Fibroblast of upper back skin (primary cell): ENCODE measurements around the gene AFAP1.

Experiments used
- DNase-seq: peaks from one replicate; pipeline ENCODE4 v3.0.0-alpha.2; 2013

AFAP1 gene

DNA sequence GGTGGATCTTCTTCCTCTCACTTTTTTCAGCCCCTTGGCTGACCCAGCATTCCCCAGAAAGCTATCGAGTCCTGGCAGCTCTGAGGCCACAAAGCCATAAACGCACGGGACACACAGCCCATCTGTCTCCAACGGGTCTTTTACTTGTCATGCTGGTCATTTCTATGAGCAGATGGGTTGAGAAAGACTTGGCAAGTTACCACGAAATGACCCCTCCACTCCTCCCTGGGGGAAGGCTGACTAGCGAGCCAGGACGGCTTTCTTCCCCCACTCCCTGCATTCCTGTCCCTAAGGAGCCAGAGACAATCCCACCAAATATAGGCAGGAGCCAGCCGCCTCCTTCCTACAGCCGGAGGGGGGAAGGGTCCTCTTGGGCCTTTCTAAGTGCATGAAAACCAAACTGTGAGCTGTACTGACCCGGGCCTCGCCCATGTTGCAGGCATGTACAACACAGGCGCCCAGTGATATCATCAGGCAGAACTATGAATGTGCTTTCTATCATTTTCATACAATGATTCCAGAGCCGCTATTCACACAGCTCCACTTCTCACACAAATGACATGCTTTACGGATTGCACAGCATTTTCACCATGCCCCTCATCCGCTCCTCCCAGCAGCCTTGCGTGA lies 28.6 kb downstream of the AFAP1 start:
- DNase-seq = peak; percentile 98

DNA sequence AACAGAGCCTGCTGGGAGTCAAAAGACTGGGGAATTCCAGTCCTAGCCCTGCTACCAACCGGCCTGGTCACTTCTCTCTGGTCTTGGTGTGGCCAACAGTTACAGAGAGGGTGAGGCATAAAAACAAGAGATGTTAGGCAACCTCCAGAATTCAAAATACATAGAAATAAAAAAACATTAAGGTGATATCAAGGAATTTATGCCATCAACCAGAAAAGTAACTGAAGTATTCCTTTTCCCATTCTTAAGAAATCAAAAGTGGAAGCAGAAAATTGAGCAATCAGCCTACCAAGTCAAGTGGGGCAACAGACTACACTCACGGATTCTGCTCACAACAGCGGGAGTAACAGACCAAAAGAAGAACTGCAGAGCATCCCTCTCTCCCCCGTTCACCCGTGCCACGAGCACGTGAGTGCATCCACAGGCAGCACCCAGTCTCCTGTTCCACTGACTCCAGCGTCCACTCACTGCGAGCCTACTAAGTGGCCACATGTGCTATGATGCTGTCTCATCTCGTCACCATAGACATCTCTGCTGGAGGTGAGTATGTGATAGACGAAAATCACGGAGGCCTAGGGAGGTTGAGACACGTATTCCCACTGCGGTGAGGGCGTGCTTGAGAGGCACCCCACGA lies 29.3 kb downstream of the AFAP1 start:
- peak; percentile 61 for DNase-seq

DNA sequence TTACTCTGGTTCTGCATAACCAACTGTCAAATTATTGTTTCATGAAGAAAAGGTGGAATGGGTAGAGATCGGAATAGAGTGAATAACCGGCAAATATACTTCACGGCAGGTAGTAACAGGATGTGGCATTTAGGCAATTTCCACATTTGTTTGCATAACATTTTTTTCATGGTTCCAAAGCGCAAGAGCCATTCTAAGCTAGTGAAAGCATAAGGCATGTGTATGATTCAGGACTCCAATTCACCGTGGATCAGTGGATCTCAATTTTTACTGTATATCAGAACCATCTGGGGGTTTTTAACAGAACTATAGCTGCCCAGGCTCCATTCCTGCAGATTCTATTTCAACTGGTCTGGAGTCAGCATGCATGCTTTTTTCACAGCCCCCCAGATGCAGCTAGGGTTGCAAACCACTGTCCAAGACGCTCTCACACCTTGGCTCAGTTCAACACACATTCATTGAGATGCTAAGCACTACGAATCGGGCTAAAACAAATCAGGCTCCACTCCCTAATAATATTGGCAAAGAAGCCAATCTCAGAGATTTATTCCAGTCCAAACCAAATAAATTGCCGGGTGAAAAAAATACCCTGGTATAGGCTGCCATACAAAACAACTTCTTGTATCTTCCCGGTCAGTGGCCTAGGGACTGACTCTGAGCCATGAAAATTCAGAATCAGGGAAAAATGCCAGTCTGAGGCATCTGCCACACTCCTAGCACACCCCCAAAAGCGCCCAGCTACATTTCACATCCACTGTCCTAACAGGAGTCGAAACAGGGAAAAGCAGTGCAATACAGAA lies 30.0 kb downstream of the AFAP1 start:
- DNase-seq = peak; percentile 56

DNA sequence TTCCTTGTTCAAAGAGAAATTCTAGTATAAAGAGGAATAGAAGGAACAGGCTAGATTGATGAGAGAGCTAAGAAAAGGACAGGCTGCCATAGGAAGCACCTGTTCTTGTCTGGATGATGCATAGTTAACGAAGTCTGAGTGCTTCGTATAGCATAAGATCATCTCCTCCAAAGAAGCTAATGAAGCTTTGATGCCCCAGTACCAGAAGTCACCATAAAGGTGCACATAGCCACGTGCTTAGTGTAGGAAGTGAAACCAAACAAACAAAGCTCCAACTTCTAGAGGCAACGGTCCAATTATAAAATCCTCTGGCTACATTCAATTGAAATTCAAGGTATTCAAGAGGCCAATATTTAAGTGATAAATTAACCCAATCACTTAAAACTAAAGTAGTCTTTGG lies 31.0 kb downstream of the AFAP1 start:
- no peak for DNase-seq

DNA sequence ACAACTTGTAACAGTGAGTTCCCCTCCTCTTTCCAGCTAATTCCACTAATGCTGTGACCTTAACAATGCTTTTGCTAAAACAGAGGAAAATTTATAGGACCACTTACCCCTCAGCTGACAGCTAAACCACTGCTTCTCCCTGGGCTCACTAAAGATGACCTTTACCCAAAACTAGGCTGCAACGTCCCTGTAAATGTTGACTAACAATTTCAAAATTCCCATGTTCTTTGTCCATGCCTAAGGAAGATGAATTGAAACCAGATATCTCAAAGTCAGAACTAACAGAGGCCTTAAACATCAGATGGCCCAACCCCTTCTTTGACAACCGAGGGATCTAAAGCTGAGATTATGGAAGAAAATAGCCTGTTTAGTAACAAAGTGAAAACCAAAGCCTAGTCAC lies 32.5 kb downstream of the AFAP1 start:
- DNase-seq = no peak

DNA sequence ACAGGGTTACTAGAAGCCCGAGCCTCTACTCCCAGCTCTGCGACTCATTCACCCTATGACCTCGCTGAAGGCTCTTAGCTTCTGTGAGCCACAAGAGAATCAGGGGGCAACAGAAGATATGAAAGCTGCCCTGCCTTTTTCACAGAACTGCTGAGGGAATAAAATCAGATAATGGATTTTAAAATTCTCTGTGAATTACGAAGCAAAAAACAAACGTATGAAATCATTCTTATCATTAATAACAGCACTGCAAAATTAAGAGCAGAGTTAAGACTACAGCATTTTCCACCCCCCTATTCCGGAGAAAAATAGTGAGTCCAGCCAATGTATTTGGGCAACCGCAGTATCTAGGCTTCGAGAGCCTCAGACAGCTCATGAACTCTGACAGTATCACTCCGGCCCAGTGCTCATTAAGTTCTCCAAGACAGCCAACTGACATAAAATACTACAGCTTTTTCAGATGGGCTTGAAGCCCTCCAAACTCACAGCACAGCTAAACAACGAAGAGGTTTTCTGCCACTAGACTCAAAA lies 33.4 kb downstream of the AFAP1 start:
- DNase-seq = no peak

DNA sequence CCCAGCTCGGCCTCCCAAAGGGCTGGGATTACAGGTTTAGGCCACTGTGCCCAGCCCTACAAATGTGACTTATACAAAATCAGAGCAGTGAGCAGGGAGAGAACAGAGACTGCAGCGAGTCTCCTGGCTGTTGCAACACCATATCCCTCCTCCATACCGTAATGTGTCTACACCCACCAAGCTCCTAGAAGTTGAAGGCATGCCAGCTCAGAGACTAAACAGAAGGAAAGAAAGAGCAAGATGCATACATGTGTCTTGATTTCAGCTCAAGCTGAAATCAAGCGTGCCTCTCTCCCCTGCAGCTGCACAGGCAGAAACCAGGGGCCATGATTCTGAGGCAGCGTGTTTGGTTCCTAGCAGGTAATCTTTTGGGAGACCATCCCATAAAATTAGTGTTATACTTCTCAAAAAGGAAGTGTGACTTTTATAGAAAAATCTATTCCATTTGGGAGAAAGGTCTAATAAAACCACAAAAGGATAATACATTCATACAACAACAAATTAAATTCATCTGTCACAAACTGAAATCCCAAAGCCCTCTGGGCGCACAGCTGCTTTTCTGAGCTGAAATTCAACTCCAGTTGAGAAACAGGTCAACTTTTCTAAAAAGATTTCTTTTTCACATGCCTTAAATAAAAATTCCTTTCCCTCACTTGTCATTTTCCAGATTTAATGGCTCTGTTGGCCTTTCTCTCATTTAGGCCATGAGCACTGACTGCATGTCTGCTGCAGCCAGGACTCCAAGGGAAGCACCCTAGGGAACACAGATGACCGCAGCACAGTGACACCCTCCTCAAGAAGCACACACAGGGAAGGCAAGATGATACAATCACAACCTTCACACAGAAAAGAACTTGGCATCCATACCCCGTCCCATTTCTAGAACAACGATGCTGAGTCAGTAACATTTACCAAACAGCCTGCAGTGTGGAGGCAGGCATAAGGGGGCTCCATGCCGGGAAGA lies 34.4 kb downstream of the AFAP1 start:
- DNase-seq = peak; percentile 97

DNA sequence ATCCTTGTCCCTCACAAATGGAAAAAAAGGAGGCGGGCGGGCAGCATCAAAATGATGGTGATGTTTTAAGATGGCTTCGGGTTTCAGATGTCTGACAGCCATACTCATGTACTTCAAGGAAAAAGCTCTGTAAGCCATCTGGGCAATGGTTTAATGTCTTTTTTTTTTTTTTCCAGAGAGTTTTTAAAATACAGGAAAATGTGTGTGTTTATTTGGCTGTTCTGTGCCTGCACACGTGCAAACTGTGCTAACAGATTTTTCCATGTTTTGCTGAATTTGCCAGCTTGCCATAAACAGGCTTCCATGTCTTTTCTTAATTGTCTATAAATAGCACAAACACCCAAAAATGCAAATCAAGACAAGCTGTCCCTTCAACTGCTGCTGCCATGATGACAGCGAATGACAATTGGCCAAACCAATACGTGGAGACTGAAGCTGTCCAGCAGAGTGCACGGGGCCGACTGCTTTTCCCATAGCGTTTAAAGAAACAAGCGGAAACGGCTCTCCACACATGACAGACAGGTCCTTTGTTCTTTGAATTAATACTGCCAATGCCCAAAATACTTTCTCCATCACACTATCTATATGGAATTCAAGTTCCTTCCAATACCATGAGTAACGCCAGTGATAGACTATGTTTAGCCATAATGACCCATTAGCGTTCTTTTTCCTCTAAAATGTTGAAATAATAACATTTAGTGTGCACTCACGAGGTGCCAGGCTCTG lies 35.7 kb downstream of the AFAP1 start:
- DNase-seq = peak; percentile 92

DNA sequence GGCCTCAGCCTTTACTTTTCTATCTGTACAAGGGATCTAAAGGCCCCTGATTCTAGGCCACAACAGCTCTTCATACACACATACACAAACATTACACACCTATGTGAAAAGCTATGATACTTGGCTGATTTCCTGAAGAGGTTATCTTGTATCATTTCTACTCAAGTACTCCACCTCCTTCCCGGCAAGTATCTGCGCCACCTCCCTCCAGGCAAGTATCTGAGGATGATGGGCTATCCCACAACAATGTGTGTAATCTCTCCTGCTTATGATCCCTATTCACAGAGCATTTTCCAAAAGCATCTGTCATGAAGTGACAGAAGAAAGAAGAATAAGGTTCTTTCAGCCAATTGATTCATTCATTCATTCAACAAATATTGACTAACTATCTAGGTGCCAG lies 36.8 kb downstream of the AFAP1 start:
- DNase-seq = no peak

DNA sequence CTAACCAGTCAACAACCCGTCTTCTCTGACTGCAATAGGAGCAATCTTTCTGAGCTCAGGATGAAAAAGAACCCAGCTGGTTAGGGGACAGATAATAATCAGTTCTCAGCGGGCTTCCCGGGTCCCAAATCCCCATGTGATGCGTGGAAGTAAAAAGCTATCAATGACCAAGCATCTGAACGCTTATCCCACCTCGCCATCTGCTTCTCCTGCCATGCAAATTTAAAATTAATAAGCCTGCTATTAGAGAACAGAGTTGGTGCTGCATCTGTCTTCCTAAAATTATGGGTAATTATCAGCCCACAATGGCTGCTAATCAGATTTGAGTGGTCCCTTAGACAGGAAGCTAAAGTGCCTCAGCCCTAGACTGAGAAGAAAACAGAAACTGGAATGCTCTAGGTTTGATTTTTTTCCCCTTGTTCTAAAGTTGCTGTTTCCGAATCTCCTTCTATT lies 37.5 kb downstream of the AFAP1 start:
- DNase-seq = no peak

DNA sequence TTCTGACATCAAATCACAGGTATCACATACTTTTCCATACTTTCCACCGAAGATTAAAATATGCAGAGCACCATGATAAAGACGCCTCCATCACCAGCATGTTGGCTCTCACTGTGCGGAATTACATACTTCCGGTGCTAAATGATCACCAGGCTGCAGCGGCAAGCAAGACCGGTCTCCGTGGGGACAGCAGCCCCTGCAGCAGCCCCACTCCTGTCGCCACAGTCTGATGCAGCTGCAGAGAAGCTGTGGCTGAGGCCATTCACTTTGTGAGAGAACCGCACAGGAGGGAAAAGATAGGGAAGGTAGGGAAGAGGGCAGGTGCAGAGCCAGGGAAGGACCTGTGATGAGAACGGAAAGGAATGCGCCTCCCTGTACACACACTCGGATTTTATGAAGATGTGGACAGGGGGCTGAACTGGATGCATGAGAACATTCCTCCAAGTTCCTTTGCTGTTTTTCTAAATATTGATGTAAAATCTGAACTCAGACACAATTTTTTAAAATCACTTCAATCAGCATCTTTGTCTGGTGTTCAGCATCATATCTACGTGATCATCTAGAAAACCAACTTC lies 38.3 kb downstream of the AFAP1 start:
- DNase-seq = no peak

DNA sequence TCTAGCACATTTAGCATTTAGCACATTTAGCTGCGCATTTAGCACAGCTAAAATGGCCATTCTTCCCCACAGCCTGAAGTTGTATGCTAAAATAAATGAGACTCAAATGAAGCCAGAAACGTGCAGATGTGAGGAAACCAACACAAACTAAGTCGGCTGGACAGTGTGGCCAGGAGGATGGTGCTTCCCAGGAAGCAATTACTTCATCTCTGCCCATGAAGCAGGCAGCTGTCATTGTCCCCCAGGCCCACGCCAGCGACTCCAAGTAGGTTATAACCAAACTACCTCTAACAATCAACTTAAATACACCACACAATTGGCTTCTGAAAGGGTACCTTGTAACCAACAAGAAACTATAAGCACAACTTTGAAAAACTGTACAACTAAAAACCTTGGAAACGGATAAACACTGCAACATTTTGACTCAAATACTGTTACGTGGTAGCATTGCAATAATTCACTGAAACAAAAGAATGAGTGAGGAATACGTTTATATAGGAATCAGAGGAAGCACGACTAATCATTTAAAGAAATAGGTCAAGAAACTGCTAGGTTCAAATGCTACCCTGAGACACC lies 39.2 kb downstream of the AFAP1 start:
- no peak for DNase-seq

DNA sequence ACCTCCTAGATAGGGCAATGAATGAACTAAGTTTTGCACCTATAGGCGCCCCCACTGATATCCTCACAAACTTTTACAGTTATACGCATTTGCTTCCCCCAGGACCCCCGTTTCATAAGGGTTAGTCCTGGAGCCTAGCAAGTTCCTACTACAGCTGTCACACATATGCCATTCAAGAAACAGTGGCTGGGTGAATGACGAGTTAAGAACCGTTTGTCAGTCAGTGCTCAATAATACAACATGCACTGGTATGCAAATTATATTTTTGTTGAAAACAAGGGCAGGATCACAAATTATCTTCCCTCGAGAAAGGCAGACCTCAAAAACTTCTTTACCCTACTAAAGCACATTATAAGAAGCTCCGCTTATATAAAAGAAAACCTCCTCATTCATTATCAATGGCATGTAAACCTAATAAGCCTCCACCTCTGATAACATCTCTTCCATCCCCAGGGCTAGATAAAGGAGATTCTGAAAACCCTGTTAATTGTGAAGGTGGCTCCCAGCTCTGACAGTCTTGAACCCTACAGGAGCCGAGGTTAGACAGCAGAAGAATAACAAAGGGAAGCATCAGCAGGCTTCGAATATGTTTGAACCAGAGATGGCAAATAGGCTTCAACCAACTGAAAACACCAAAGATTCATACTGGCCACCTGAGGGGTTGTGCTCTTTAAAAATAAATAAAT lies 40.3 kb downstream of the AFAP1 start:
- DNase-seq = no peak

DNA sequence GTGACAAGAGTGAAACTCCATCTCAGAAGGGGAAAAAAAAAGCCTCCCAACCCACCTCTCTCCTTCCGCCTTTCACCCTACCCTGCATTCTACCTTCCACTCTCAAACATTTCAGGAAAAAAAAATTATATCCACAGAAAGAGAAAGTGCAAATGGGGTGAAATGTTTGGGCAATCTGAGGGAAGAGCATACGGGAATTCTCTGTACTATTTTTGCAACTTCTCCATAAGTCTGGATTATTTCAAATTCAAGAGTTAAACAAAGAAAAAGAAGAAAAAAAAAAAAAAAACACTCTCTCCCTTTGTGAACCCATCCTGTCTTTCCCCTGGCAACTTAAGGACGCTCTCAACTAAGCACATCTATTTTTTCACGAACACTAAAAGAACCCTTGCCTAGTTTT lies 41.3 kb downstream of the AFAP1 start:
- DNase-seq = no peak

DNA sequence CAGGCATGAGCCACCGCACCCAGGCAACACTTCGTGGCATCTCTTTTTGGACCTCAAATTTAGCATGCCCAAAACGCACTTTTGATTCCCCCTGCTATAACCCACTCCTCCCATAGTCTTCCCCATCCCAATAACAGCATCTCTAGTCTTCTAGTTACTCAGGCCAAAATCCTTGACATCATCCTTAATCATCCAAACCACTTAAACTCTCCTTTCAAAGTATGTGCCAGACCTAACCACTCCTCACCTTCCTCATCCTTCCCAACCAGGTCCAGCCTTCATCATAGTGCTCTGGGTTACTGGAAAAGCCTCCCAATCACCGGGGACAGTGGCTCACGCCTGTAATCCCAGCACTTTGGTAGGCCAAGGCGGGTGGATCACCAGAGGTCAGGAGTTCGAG lies 41.9 kb downstream of the AFAP1 start:
- DNase-seq = peak; percentile 45

DNA sequence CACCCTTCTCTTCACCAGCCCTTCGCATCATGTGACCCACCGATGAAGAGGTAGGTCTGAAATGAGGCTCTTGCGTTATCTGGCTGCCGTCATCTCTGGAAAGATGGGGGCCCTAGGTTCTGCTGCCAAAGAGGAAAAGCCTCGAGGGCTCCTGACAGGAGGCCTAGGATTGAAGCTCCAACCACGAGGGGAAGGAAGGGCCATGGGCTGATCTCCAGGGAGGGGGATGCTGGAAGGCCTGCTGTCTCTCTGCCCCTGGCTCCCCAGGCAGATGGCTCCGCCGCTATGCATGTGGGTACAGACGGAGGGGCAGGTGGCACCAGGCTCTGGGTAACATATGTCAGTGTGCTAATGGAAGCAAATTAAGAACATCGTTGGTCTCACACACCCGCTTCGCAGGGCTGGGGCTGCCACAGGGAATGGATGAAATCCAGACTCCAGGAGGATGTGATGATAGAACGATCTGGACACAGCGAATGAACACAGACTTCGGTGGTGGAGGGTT lies 44.9 kb downstream of the AFAP1 start:
- no peak for DNase-seq

DNA sequence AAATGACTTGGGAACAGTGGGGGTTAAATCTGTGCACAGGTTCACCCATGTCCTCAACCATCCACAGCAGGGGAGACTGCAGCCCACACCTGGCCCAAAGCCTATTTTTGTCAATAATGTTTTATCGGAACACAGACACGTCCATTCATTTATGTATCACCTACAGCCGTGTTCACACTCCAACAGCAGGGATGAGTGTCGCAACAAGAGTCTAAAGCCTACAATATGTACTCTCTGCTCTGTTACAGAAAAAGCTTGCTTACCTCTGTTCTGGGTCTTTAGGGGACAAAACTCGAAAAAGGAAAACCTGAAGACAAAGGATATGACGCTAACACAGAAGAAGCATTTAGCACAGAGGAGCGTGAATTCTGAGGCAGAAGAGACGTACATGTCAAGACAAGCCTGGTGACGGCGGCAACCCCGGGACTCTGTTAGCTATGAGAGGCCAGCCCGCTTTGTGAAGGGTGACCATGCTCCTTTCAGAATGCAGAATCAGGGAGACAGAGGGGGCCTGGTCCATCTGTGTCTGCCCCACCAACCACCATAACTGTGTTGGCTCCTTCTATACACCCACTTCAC lies 45.5 kb downstream of the AFAP1 start:
- DNase-seq = no peak

DNA sequence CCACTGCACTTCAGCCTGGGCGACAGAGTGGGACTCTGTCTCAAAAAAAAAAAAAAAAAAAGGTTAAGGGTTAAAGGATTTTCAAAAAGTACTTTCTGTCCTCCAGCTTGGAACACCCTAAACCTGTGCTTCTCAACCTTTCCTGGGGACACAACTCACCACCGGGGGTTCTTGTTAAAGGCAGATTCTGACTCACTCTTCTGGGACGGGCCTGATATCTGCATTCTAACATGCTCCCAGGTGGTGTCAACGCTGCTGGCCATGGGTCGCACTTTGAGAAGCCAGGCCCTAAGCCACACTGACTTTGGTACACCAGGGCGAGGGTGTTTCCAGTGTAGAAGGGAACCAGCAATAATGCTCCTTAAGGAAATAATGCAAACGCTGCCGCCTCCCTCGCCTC lies 46.1 kb downstream of the AFAP1 start:
- DNase-seq = no peak

DNA sequence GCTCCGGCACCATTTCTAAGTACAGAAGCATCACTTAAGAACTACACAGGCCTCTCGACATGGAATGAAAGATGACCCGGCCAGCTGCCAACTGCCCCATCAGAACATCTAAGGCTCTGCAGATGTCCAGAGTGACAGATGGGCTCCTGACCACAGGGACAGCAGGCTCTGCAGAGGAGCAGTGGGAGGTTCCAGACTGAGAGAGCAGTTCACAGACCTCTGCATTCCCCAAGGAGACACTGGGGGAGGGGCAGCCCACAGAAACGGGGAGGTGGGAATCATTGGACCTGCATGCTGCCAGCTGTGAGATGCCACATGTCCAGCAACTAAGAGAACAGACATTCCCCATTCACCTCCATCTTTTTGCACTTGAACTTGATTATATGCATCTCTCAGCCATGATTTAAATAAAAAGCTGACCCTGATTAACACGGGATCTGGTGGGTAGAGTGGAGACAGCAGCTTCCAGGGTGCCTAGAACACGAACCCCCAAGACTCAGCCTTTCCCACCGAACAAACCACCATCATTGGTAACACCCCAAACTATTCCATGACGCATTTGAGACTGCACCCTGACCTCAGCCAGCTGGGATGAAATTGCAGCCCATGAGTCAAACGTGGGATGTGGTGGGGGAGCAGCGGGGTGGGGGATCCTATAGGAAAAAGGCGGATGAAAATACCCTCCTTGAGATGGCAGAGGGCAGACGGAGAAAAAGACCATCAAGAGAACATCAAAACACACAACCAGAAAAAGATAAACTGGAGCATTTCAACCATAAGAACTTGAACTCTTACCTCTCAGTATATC lies 47.2 kb downstream of the AFAP1 start:
- peak; percentile 91 for DNase-seq
